ENCODE data around the gene SORCS3.

SORCS3 gene

GRCh38 chr10:105247831-105248499 is 606.9 kb downstream of the SORCS3 start:
- Mint-ChIP-seq H3K9me3 (peaks cover 6% of the 10 kb centered on the region), H3K36me3 (ENCODE audit: low read depth) (no peaks in the 10 kb centered on the region)

GRCh38 chr10:105252911-105253310 is 611.8 kb downstream of the SORCS3 start:
- H3K36me3 Mint-ChIP-seq (ENCODE audit: low read depth): no peaks in the 10 kb centered on the region
- no peak overlapping the region for H3K4me3 Mint-ChIP-seq
- peaks cover 6% of the 10 kb centered on the region for H3K9me3 Mint-ChIP-seq
- no peak overlapping the region for H3K27ac Mint-ChIP-seq
- no peaks in the 10 kb centered on the region for H3K4me1 Mint-ChIP-seq (ENCODE audit: low read depth)
- no peaks in the 10 kb centered on the region for H3K27me3 Mint-ChIP-seq
- no peak for DNase-seq

More at GRCh38 chr10:105247831-105248499, 606.9 kb downstream of the SORCS3 start:
- DNase-seq: no peak
- Mint-ChIP-seq H3K27ac (no peak overlapping the region), H3K4me1 (ENCODE audit: low read depth) (no peaks in the 10 kb centered on the region), H3K27me3 (no peaks in the 10 kb centered on the region), H3K4me3 (no peak overlapping the region)

GRCh38 chr10:105253515-105254212 is 612.6 kb downstream of the SORCS3 start:
- H3K36me3 Mint-ChIP-seq (ENCODE audit: low read depth): no peaks in the 10 kb centered on the region
- no peak for DNase-seq
- no peaks in the 10 kb centered on the region for H3K27me3 Mint-ChIP-seq
- H3K27ac Mint-ChIP-seq: no peak overlapping the region
- no peaks in the 10 kb centered on the region for H3K4me1 Mint-ChIP-seq (ENCODE audit: low read depth)
- no peak overlapping the region for H3K4me3 Mint-ChIP-seq
- peaks cover 6% of the 10 kb centered on the region for H3K9me3 Mint-ChIP-seq

GRCh38 chr10:105258036-105258673 is 617.1 kb downstream of the SORCS3 start:
- H3K9me3 Mint-ChIP-seq: no peaks in the 10 kb centered on the region
- no peaks in the 10 kb centered on the region for H3K4me1 Mint-ChIP-seq (ENCODE audit: low read depth)
- DNase-seq: no peak
- H3K4me3 Mint-ChIP-seq: no peak overlapping the region
- no peaks in the 10 kb centered on the region for H3K27me3 Mint-ChIP-seq
- H3K27ac Mint-ChIP-seq: no peak overlapping the region
- no peaks in the 10 kb centered on the region for H3K36me3 Mint-ChIP-seq (ENCODE audit: low read depth)

GRCh38 chr10:105258674-105259065 is 617.6 kb downstream of the SORCS3 start:
- Mint-ChIP-seq H3K9me3 (no peaks in the 10 kb centered on the region), H3K36me3 (ENCODE audit: low read depth) (no peaks in the 10 kb centered on the region), H3K27ac (no peak overlapping the region), H3K4me3 (no peak overlapping the region), H3K27me3 (no peaks in the 10 kb centered on the region), H3K4me1 (ENCODE audit: low read depth) (no peaks in the 10 kb centered on the region)
- no peak for DNase-seq

GRCh38 chr10:105259201-105259600 is 618.1 kb downstream of the SORCS3 start:
- H3K9me3 Mint-ChIP-seq: no peaks in the 10 kb centered on the region
- no peak for DNase-seq
- no peaks in the 10 kb centered on the region for H3K36me3 Mint-ChIP-seq (ENCODE audit: low read depth)
- H3K27ac Mint-ChIP-seq: no peak overlapping the region
- no peak overlapping the region for H3K4me3 Mint-ChIP-seq
- H3K4me1 Mint-ChIP-seq (ENCODE audit: low read depth): no peaks in the 10 kb centered on the region
- H3K27me3 Mint-ChIP-seq: no peaks in the 10 kb centered on the region

- Mint-ChIP-seq H3K36me3 (ENCODE audit: low read depth) (no peaks in the 10 kb centered on the region), H3K9me3 (no peaks in the 10 kb centered on the region), H3K27ac (no peak overlapping the region), H3K4me1 (ENCODE audit: low read depth) (no peaks in the 10 kb centered on the region), H3K4me3 (no peak overlapping the region), H3K27me3 (no peaks in the 10 kb centered on the region)
- DNase-seq: no peak
Observed at GRCh38 chr10:105262666-105263065, 621.6 kb downstream of the SORCS3 start.

GRCh38 chr10:105266966-105267539 is 626.0 kb downstream of the SORCS3 start:
- no peaks in the 10 kb centered on the region for H3K4me1 Mint-ChIP-seq (ENCODE audit: low read depth)
- no peaks in the 10 kb centered on the region for H3K9me3 Mint-ChIP-seq
- H3K27ac Mint-ChIP-seq: no peak overlapping the region
- no peaks in the 10 kb centered on the region for H3K27me3 Mint-ChIP-seq
- H3K4me3 Mint-ChIP-seq: no peak overlapping the region
- no peaks in the 10 kb centered on the region for H3K36me3 Mint-ChIP-seq (ENCODE audit: low read depth)
- DNase-seq: no peak

GRCh38 chr10:105268961-105269360 is 627.9 kb downstream of the SORCS3 start:
- no peak overlapping the region for H3K27ac Mint-ChIP-seq
- no peak for DNase-seq
- no peaks in the 10 kb centered on the region for H3K4me1 Mint-ChIP-seq (ENCODE audit: low read depth)
- H3K36me3 Mint-ChIP-seq (ENCODE audit: low read depth): no peaks in the 10 kb centered on the region
- no peaks in the 10 kb centered on the region for H3K27me3 Mint-ChIP-seq
- no peak overlapping the region for H3K4me3 Mint-ChIP-seq
- no peaks in the 10 kb centered on the region for H3K9me3 Mint-ChIP-seq

GRCh38 chr10:105269689-105270088 is 628.6 kb downstream of the SORCS3 start:
- Mint-ChIP-seq H3K27me3 (no peaks in the 10 kb centered on the region), H3K9me3 (peaks cover 3% of the 10 kb centered on the region), H3K4me3 (no peak overlapping the region), H3K4me1 (ENCODE audit: low read depth) (peaks cover 6% of the 10 kb centered on the region), H3K27ac (no peak overlapping the region), H3K36me3 (ENCODE audit: low read depth) (no peaks in the 10 kb centered on the region)
- DNase-seq: no peak

- H3K4me1 Mint-ChIP-seq (ENCODE audit: low read depth): peaks cover 8% of the 10 kb centered on the region
- no peaks in the 10 kb centered on the region for H3K27me3 Mint-ChIP-seq
- DNase-seq: no peak
- no peak overlapping the region for H3K27ac Mint-ChIP-seq
- no peaks in the 10 kb centered on the region for H3K36me3 Mint-ChIP-seq (ENCODE audit: low read depth)
- H3K9me3 Mint-ChIP-seq: peaks cover 3% of the 10 kb centered on the region
- H3K4me3 Mint-ChIP-seq: no peak overlapping the region
Observed at GRCh38 chr10:105274556-105275070, 633.5 kb downstream of the SORCS3 start.

GRCh38 chr10:105278439-105278838 is 637.3 kb downstream of the SORCS3 start:
- no peaks in the 10 kb centered on the region for H3K36me3 Mint-ChIP-seq (ENCODE audit: low read depth)
- H3K4me3 Mint-ChIP-seq: no peak overlapping the region
- H3K27me3 Mint-ChIP-seq: no peaks in the 10 kb centered on the region
- H3K4me1 Mint-ChIP-seq (ENCODE audit: low read depth): peaks cover 8% of the 10 kb centered on the region
- peaks cover 3% of the 10 kb centered on the region for H3K9me3 Mint-ChIP-seq
- DNase-seq: no peak
- no peak overlapping the region for H3K27ac Mint-ChIP-seq

- Mint-ChIP-seq H3K9me3 (peaks cover 3% of the 10 kb centered on the region), H3K27ac (no peak overlapping the region), H3K27me3 (no peaks in the 10 kb centered on the region)
Observed at GRCh38 chr10:105279101-105279500, 638.0 kb downstream of the SORCS3 start.

GRCh38 chr10:105280895-105281294 is 639.8 kb downstream of the SORCS3 start:
- Mint-ChIP-seq H3K27ac (no peak overlapping the region), H3K27me3 (no peaks in the 10 kb centered on the region), H3K4me3 (no peak overlapping the region), H3K4me1 (ENCODE audit: low read depth) (no peaks in the 10 kb centered on the region), H3K9me3 (no peaks in the 10 kb centered on the region), H3K36me3 (ENCODE audit: low read depth) (no peaks in the 10 kb centered on the region)
- DNase-seq: no peak

More at GRCh38 chr10:105279101-105279500, 638.0 kb downstream of the SORCS3 start:
- peaks cover 7% of the 10 kb centered on the region for H3K4me1 Mint-ChIP-seq (ENCODE audit: low read depth)
- H3K36me3 Mint-ChIP-seq (ENCODE audit: low read depth): no peaks in the 10 kb centered on the region
- DNase-seq: no peak
- no peak overlapping the region for H3K4me3 Mint-ChIP-seq
